ENCODE data around the gene DLST.

GRCh38 chr14:74841230-74842207 is 40.2 kb upstream of the DLST start:
- TF ChIP-seq, protein P1, sequence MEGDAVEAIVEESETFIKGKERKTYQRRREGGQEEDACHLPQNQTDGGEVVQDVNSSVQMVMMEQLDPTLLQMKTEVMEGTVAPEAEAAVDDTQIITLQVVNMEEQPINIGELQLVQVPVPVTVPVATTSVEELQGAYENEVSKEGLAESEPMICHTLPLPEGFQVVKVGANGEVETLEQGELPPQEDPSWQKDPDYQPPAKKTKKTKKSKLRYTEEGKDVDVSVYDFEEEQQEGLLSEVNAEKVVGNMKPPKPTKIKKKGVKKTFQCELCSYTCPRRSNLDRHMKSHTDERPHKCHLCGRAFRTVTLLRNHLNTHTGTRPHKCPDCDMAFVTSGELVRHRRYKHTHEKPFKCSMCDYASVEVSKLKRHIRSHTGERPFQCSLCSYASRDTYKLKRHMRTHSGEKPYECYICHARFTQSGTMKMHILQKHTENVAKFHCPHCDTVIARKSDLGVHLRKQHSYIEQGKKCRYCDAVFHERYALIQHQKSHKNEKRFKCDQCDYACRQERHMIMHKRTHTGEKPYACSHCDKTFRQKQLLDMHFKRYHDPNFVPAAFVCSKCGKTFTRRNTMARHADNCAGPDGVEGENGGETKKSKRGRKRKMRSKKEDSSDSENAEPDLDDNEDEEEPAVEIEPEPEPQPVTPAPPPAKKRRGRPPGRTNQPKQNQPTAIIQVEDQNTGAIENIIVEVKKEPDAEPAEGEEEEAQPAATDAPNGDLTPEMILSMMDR (IDR thresholded peaks at IDR 0.05): no peak
- no peak for TF ChIP-seq ZFX (IDR thresholded peaks at IDR 0.05; ENCODE audit: borderline replicate concordance)
